Liver (tissue), 9 donors: ENCODE results near the gene TUBB6. TPM values are rescaled to one million over a fixed set of nuclear protein-coding genes. Genes with fewer than 3 reads are reported as not detected.

Experiments used
- DNase-seq: peaks from one replicate; pipeline ENCODE4 v3.0.0-alpha.2; 2017; ENCODE audit warnings: low spot score
- H3K27ac ChIP-seq, 2 donors: one replicate each; pipeline ENCODE4 v1.7.0; 2013; ENCODE audit warnings: inconsistent platforms in 2 of 2, low read length in 2 of 2, control low read depth in 1 of 2, low read depth in 1 of 2, mild to moderate bottlenecking in 1 of 2
- H3K27me3 ChIP-seq, 4 donors: one replicate each; pipeline versions ENCODE4 v1.6.1 to v1.7.0; 2013; ENCODE audit warnings: low read length in 3 of 4, inconsistent platforms in 1 of 4, mild to moderate bottlenecking in 1 of 4, moderate library complexity in 1 of 4; ENCODE audit not compliant: control insufficient read depth in 4 of 4, insufficient read depth in 4 of 4
- H3K36me3 ChIP-seq, 4 donors: one replicate each; pipeline versions ENCODE4 v1.6.1 to v1.7.0; 2013; ENCODE audit warnings: low read length in 3 of 4, mild to moderate bottlenecking in 3 of 4, low read depth in 1 of 4, moderate library complexity in 1 of 4; ENCODE audit not compliant: control insufficient read depth in 4 of 4, insufficient read depth in 3 of 4
- H3K4me1 ChIP-seq, 4 donors: one replicate each; pipeline versions ENCODE4 v1.6.1 to v1.7.0; 2013; ENCODE audit warnings: low read length in 3 of 4, mild to moderate bottlenecking in 3 of 4, moderate library complexity in 1 of 4; ENCODE audit not compliant: control insufficient read depth in 4 of 4, insufficient read depth in 4 of 4
- H3K4me3 ChIP-seq, 3 donors: one replicate each; pipeline versions ENCODE4 v1.6.1 to v1.7.0; 2013; ENCODE audit warnings: low read length in 3 of 3, control low read depth in 1 of 3, low read depth in 1 of 3, mild to moderate bottlenecking in 1 of 3
- H3K9ac ChIP-seq, 2 donors: one replicate each; pipeline ENCODE4 v1.7.0; 2013; ENCODE audit warnings: low read length in 2 of 2, mild to moderate bottlenecking in 2 of 2, moderate library complexity in 2 of 2, control low read depth in 1 of 2, low read depth in 1 of 2
- H3K9me3 ChIP-seq, 4 donors: one replicate each; pipeline versions ENCODE4 v1.6.1 to v1.7.0; 2013; ENCODE audit warnings: low read length in 3 of 4; ENCODE audit not compliant: control insufficient read depth in 4 of 4
- EGR1 ChIP-seq, 2 donors: IDR thresholded peaks; 2 replicates each; pipeline ENCODE4 v1.6.1; 2016 to 2018; ENCODE audit warnings: antibody characterized with exemption in 2 of 2, low read depth in 2 of 2
- FOXA1 ChIP-seq: IDR thresholded peaks from 2 replicates; pipeline ENCODE4 v1.6.1; 2016; ENCODE audit warnings: antibody characterized with exemption
- FOXA2 ChIP-seq: IDR thresholded peaks from 2 replicates; pipeline ENCODE4 v1.6.1; 2016; ENCODE audit warnings: antibody characterized with exemption
- GABPA ChIP-seq, 2 donors: IDR thresholded peaks in 1 of 2; conservative IDR thresholded peaks in 1 of 2; 2 replicates each; pipeline ENCODE4 v1.6.1; 2016; ENCODE audit warnings: antibody characterized with exemption in 2 of 2, mild to moderate bottlenecking in 1 of 2, moderate library complexity in 1 of 2
- HNF4G ChIP-seq: IDR thresholded peaks from 2 replicates; pipeline ENCODE4 v1.6.1; 2016; ENCODE audit warnings: antibody characterized with exemption
- JUND ChIP-seq, 2 donors: IDR thresholded peaks; 2 replicates each; pipeline ENCODE4 v1.6.1; 2016; ENCODE audit warnings: antibody characterized with exemption in 2 of 2
- NR2F2 ChIP-seq: IDR thresholded peaks from 2 replicates; pipeline ENCODE4 v1.6.1; 2016; ENCODE audit warnings: antibody characterized with exemption
- RAD21 ChIP-seq, 2 donors: IDR thresholded peaks; 2 replicates each; pipeline ENCODE4 v1.6.1; 2016; ENCODE audit warnings: antibody characterized with exemption in 2 of 2, mild to moderate bottlenecking in 2 of 2
- RXRA ChIP-seq, 2 donors: IDR thresholded peaks; 2 replicates each; pipeline ENCODE4 v1.6.1; 2017 to 2018; ENCODE audit warnings: antibody characterized with exemption in 2 of 2, mild to moderate bottlenecking in 1 of 2
- SP1 ChIP-seq: IDR thresholded peaks from 2 replicates; pipeline ENCODE4 v1.6.1; 2018; ENCODE audit warnings: antibody characterized with exemption, mild to moderate bottlenecking
- YY1 ChIP-seq: IDR thresholded peaks from 2 replicates; pipeline ENCODE4 v1.6.1; 2016; ENCODE audit warnings: antibody characterized with exemption, mild to moderate bottlenecking
- WGBS: extraction: QIAGEN DNeasy Blood & Tissue Kit; methylation state at CpG from one replicate; pipeline ENCODE4 v1.1.7; 2013; 5-methylcytosine and 5-hydroxymethylcytosine counted together
- polyA plus RNA-seq, 2 donors: library from polyadenylated mRNA; stranded (reverse) in 1 of 2; unstranded in 1 of 2; fragments of 200-250 nt in 1 of 2; fragments of >200 nt in 1 of 2; fragmentation: Nextera tagmentation in 1 of 2; extraction: Ambion mirVana in 1 of 2; gene quantifications; one replicate each; pipeline versions ENCODE4 v1.2.1 to v1.2.3, GENCODE V29; 2013 to 2015
- total RNA-seq, 2 donors: library from RNA; depleted of rRNA; stranded (reverse); fragments of >200 nt; gene quantifications; one replicate each; pipeline ENCODE4 v1.2.3, GENCODE V29; 2014
- TF ChIP-seq, protein P1 (sequence below): IDR thresholded peaks from 2 replicates; pipeline ENCODE4 v1.6.1; 2016; ENCODE audit warnings: antibody characterized with exemption
- TF ChIP-seq, protein P2 (sequence below): IDR thresholded peaks from 2 replicates; pipeline ENCODE4 v1.6.1; 2016; ENCODE audit warnings: antibody characterized with exemption
- TF ChIP-seq, protein P3 (sequence below): IDR thresholded peaks from 2 replicates; pipeline ENCODE4 v1.6.1; 2016; ENCODE audit warnings: antibody characterized with exemption, mild to moderate bottlenecking
- TF ChIP-seq, protein P4 (sequence below): IDR thresholded peaks from 2 replicates; pipeline ENCODE4 v1.6.1; 2016; ENCODE audit warnings: antibody characterized with exemption
- donor health status: healthy.
- donor health status: healthy.
- donor health status: healthy.
- donor health status: healthy.
- donor health status: healthy.

The TUBB6 gene
- total and polyA plus RNA-seq, 4 donors, result 5.5 to 347 (median 17.5) TPM

DNA sequence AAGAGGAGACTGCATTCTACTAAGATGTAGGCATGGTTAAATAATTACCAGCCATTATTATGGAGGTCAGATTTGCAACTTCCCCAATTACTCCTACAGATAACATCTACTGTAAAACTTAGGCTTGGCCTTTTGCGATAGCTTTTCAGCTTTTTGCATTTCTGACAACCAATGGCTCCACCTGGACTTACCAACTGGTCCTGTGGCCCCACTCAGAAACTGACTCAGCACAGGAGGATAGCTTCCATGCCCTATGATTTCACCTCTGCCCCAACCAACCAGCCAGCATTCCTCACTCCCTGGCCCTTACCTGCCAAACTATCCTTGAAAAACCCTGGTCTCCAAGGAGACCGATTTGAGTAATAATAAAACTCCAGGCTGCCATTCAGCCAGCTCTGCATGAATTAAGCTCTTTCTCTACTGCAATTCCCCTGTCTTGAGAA, 28.2 kb downstream of the TUBB6 start (continued):
- no peak for TF ChIP-seq GABPA (IDR thresholded peaks at IDR 0.05 in 1 of 2, conservative IDR thresholded peaks at IDR 0.05 in 1 of 2)
- TF ChIP-seq, protein P1, sequence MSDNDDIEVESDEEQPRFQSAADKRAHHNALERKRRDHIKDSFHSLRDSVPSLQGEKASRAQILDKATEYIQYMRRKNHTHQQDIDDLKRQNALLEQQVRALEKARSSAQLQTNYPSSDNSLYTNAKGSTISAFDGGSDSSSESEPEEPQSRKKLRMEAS, result no peak

DNA sequence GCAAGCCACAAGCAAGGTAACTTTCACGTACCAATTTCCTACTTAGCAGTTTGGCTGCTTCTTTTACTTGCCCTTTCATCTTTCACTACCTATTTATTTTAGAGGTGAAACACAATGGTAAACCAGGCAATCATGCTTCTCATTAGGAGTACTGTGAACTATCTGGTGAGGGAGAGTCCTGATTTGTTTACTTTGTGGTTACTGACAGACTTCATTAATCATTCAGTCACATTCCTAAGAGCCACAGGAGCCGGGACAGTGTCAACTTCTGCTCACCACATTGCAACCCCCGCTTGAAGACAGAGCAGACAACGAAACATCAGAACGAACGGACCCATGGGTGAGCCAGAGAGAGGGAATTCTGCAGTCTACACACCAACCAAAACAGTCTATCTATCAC, 28.8 kb downstream of the TUBB6 start:
- Histone ChIP-seq H3K4me1 (no peaks in the 10 kb centered on the region), H3K9ac (no peak overlapping the region), H3K9me3 (no peaks in the 10 kb centered on the region), H3K27me3 (no peaks in the 10 kb centered on the region), H3K36me3 (peaks cover 13 to 42% (median 26%) of the 10 kb centered on the region in 4 donors), H3K4me3 (no peak overlapping the region), H3K27ac (no peak overlapping the region)
- no peak for TF ChIP-seq RAD21 (IDR thresholded peaks at IDR 0.05)
- 69% methylated on average over 6 of the region's 6 CpGs for WGBS
- no peak for DNase-seq

DNA sequence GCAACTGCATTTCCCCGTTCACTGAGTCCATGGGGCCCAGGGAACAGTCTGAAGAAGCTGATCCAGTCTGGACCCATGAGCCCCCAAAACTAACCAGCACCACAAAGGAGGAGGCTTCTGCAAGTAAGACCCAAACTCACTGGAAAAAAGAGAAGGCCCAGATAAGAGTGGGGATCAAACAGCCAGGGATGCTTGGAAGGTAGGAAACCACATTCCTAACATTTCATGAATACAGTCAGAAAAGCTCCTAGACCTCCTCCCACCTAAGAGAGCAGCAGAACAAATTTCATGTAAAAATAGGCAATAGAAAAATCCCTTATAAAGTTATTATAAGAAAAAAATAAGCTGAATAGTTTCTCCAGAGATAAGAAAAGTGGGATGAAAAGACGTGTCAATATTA, 30.3 kb downstream of the TUBB6 start:
- no peaks in the 10 kb centered on the region for H3K4me1 ChIP-seq
- WGBS, result 89% methylated on average over 2 of the region's 2 CpGs
- peaks cover 17 to 54% (median 38%) of the 10 kb centered on the region in 4 donors for H3K36me3 ChIP-seq
- H3K27me3 ChIP-seq, result no peaks in the 10 kb centered on the region
- TF ChIP-seq NR2F2 (no peak), RXRA (IDR thresholded peaks at IDR 0.05) (no peak), EGR1 (IDR thresholded peaks at IDR 0.05; ENCODE audit: low read depth in 2 of 2) (no peak), JUND (IDR thresholded peaks at IDR 0.05) (no peak), HNF4G (no peak), SP1 (no peak), FOXA1 (no peak), RAD21 (IDR thresholded peaks at IDR 0.05) (no peak), FOXA2 (no peak), YY1 (no peak)
- TF ChIP-seq, protein P2, sequence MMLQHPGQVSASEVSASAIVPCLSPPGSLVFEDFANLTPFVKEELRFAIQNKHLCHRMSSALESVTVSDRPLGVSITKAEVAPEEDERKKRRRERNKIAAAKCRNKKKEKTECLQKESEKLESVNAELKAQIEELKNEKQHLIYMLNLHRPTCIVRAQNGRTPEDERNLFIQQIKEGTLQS, result no peak
- TF ChIP-seq, protein P3, sequence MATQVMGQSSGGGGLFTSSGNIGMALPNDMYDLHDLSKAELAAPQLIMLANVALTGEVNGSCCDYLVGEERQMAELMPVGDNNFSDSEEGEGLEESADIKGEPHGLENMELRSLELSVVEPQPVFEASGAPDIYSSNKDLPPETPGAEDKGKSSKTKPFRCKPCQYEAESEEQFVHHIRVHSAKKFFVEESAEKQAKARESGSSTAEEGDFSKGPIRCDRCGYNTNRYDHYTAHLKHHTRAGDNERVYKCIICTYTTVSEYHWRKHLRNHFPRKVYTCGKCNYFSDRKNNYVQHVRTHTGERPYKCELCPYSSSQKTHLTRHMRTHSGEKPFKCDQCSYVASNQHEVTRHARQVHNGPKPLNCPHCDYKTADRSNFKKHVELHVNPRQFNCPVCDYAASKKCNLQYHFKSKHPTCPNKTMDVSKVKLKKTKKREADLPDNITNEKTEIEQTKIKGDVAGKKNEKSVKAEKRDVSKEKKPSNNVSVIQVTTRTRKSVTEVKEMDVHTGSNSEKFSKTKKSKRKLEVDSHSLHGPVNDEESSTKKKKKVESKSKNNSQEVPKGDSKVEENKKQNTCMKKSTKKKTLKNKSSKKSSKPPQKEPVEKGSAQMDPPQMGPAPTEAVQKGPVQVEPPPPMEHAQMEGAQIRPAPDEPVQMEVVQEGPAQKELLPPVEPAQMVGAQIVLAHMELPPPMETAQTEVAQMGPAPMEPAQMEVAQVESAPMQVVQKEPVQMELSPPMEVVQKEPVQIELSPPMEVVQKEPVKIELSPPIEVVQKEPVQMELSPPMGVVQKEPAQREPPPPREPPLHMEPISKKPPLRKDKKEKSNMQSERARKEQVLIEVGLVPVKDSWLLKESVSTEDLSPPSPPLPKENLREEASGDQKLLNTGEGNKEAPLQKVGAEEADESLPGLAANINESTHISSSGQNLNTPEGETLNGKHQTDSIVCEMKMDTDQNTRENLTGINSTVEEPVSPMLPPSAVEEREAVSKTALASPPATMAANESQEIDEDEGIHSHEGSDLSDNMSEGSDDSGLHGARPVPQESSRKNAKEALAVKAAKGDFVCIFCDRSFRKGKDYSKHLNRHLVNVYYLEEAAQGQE, result no peak
- TF ChIP-seq, protein P4, sequence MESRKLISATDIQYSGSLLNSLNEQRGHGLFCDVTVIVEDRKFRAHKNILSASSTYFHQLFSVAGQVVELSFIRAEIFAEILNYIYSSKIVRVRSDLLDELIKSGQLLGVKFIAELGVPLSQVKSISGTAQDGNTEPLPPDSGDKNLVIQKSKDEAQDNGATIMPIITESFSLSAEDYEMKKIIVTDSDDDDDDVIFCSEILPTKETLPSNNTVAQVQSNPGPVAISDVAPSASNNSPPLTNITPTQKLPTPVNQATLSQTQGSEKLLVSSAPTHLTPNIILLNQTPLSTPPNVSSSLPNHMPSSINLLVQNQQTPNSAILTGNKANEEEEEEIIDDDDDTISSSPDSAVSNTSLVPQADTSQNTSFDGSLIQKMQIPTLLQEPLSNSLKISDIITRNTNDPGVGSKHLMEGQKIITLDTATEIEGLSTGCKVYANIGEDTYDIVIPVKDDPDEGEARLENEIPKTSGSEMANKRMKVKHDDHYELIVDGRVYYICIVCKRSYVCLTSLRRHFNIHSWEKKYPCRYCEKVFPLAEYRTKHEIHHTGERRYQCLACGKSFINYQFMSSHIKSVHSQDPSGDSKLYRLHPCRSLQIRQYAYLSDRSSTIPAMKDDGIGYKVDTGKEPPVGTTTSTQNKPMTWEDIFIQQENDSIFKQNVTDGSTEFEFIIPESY, result no peak
- TF ChIP-seq, protein P1, result no peak
- DNase-seq, result no peak
- no peak overlapping the region for H3K4me3 ChIP-seq
- H3K9ac ChIP-seq, result no peak overlapping the region
- H3K9me3 ChIP-seq, result no peaks in the 10 kb centered on the region
- H3K27ac ChIP-seq, result no peak overlapping the region
